Stomach (tissue), 4 donors: ENCODE measurements around the gene GOLGA6L9.
"Not testable (repeated sequence)": the region's sequence is repeated elsewhere in the genome, so short reads cannot be mapped to it uniquely, and the experiment has no call there.

ENCODE experiments used
- CTCF ChIP-seq, 7 experiments: fragments of 450-650 bp in 4 of 7; fragments of 200-600 bp in 3 of 7; sonication (generic) in 3 of 7; IDR thresholded peaks; one replicate each; pipeline ENCODE4 v1.5.1; 2016 to 2019; ENCODE audit warnings: antibody characterized with exemption in 7 of 7, control low read depth in 2 of 7, mild to moderate bottlenecking in 1 of 7
- EP300 ChIP-seq: sonication (generic); formaldehyde crosslinking; IDR thresholded peaks from one replicate; pipeline ENCODE4 v1.6.1; 2017; ENCODE audit warnings: antibody characterized with exemption

GRCh38 chr15:82472269-82472982 lies 42.8 kb downstream of the GOLGA6L9 start:
- TF ChIP-seq CTCF (IDR thresholded peaks at IDR 0.05); EP300: not testable (repeated sequence)
